Activated naive CD8-positive, alpha-beta T cell (primary cell): Measurements from ENCODE around the gene BANK1.

Source experiments
- H3K27ac Mint-ChIP-seq: one replicate; pipeline ENCODE4 v1.8.0; 2021; ENCODE audit warnings: mixed read lengths
- H3K27me3 Mint-ChIP-seq: one replicate; pipeline ENCODE4 v1.8.0; 2021; ENCODE audit warnings: mixed read lengths
- H3K36me3 Mint-ChIP-seq: one replicate; pipeline ENCODE4 v1.8.0; 2021; ENCODE audit warnings: mixed read lengths
- H3K4me1 Mint-ChIP-seq: one replicate; pipeline ENCODE4 v1.8.0; 2021; ENCODE audit warnings: low read depth, mixed read lengths
- H3K4me3 Mint-ChIP-seq: one replicate; pipeline ENCODE4 v1.8.0; 2021; ENCODE audit warnings: mild to moderate bottlenecking, mixed read lengths
- H3K9me3 Mint-ChIP-seq: one replicate; pipeline ENCODE4 v1.8.0; 2021; ENCODE audit warnings: low read depth, mixed read lengths

BANK1 gene

GRCh38 chr4:101792056-101792590 is 1.6 kb downstream of the BANK1 start:
- Mint-ChIP-seq H3K36me3 (peaks cover 1% of the 10 kb centered on the region), H3K27me3 (peaks cover 27% of the 10 kb centered on the region), H3K9me3 (peaks cover 2% of the 10 kb centered on the region), H3K27ac (no peak overlapping the region), H3K4me3 (no peak overlapping the region), H3K4me1 (peaks cover 7% of the 10 kb centered on the region)

- peaks cover 7% of the 10 kb centered on the region for H3K4me1 Mint-ChIP-seq
- H3K36me3 Mint-ChIP-seq: no peaks in the 10 kb centered on the region
- no peak overlapping the region for H3K27ac Mint-ChIP-seq
- no peaks in the 10 kb centered on the region for H3K9me3 Mint-ChIP-seq
- no peak overlapping the region for H3K4me3 Mint-ChIP-seq
- peaks cover 24% of the 10 kb centered on the region for H3K27me3 Mint-ChIP-seq
Observed at GRCh38 chr4:101793397-101793796, 2.9 kb downstream of the BANK1 start.

- Mint-ChIP-seq H3K27me3 (peaks cover 24% of the 10 kb centered on the region), H3K36me3 (no peaks in the 10 kb centered on the region), H3K9me3 (no peaks in the 10 kb centered on the region), H3K27ac (no peak overlapping the region), H3K4me3 (no peak overlapping the region), H3K4me1 (peaks cover 7% of the 10 kb centered on the region)
Observed at GRCh38 chr4:101794806-101795205, 4.3 kb downstream of the BANK1 start.

GRCh38 chr4:101795704-101796103 is 5.2 kb downstream of the BANK1 start:
- Mint-ChIP-seq H3K27ac (no peak overlapping the region), H3K4me3 (no peak overlapping the region), H3K4me1 (peaks cover 3% of the 10 kb centered on the region), H3K36me3 (no peaks in the 10 kb centered on the region), H3K27me3 (peaks cover 22% of the 10 kb centered on the region), H3K9me3 (no peaks in the 10 kb centered on the region)

GRCh38 chr4:101801958-101802357 is 11.4 kb downstream of the BANK1 start:
- H3K4me3 Mint-ChIP-seq: no peak overlapping the region
- no peaks in the 10 kb centered on the region for H3K9me3 Mint-ChIP-seq
- H3K27ac Mint-ChIP-seq: no peak overlapping the region
- no peaks in the 10 kb centered on the region for H3K4me1 Mint-ChIP-seq
- H3K27me3 Mint-ChIP-seq: peaks cover 6% of the 10 kb centered on the region
- H3K36me3 Mint-ChIP-seq: no peaks in the 10 kb centered on the region

GRCh38 chr4:101806914-101807313 is 16.4 kb downstream of the BANK1 start:
- Mint-ChIP-seq H3K4me3 (no peak overlapping the region), H3K4me1 (no peaks in the 10 kb centered on the region), H3K36me3 (no peaks in the 10 kb centered on the region), H3K27ac (no peak overlapping the region), H3K27me3 (peaks cover 5% of the 10 kb centered on the region), H3K9me3 (no peaks in the 10 kb centered on the region)

GRCh38 chr4:101807351-101807750 is 16.8 kb downstream of the BANK1 start:
- Mint-ChIP-seq H3K36me3 (no peaks in the 10 kb centered on the region), H3K4me3 (no peak overlapping the region), H3K9me3 (no peaks in the 10 kb centered on the region), H3K4me1 (no peaks in the 10 kb centered on the region), H3K27ac (no peak overlapping the region), H3K27me3 (peaks cover 5% of the 10 kb centered on the region)

GRCh38 chr4:101813604-101814003 is 23.1 kb downstream of the BANK1 start:
- Mint-ChIP-seq H3K4me1 (no peaks in the 10 kb centered on the region), H3K27ac (no peak overlapping the region), H3K36me3 (no peaks in the 10 kb centered on the region), H3K27me3 (no peaks in the 10 kb centered on the region), H3K4me3 (no peak overlapping the region), H3K9me3 (no peaks in the 10 kb centered on the region)

GRCh38 chr4:101818362-101818761 is 27.8 kb downstream of the BANK1 start:
- H3K27me3 Mint-ChIP-seq: peaks cover 3% of the 10 kb centered on the region
- H3K9me3 Mint-ChIP-seq: peaks cover 8% of the 10 kb centered on the region
- H3K4me1 Mint-ChIP-seq: no peaks in the 10 kb centered on the region
- H3K4me3 Mint-ChIP-seq: no peak overlapping the region
- no peak overlapping the region for H3K27ac Mint-ChIP-seq
- no peaks in the 10 kb centered on the region for H3K36me3 Mint-ChIP-seq

GRCh38 chr4:101823864-101824263 is 33.3 kb downstream of the BANK1 start:
- Mint-ChIP-seq H3K27ac (no peak overlapping the region), H3K27me3 (peaks cover 3% of the 10 kb centered on the region), H3K4me1 (no peaks in the 10 kb centered on the region), H3K4me3 (no peak overlapping the region), H3K9me3 (peaks cover 8% of the 10 kb centered on the region), H3K36me3 (no peaks in the 10 kb centered on the region)

GRCh38 chr4:101824500-101824899 is 34.0 kb downstream of the BANK1 start:
- H3K27ac Mint-ChIP-seq: no peak overlapping the region
- no peak overlapping the region for H3K4me3 Mint-ChIP-seq
- no peaks in the 10 kb centered on the region for H3K4me1 Mint-ChIP-seq
- peaks cover 2% of the 10 kb centered on the region for H3K27me3 Mint-ChIP-seq
- no peaks in the 10 kb centered on the region for H3K36me3 Mint-ChIP-seq
- H3K9me3 Mint-ChIP-seq: peaks cover 8% of the 10 kb centered on the region

GRCh38 chr4:101825953-101826352 is 35.4 kb downstream of the BANK1 start:
- Mint-ChIP-seq H3K36me3 (no peaks in the 10 kb centered on the region), H3K4me1 (no peaks in the 10 kb centered on the region), H3K4me3 (no peak overlapping the region), H3K9me3 (peaks cover 5% of the 10 kb centered on the region), H3K27me3 (peaks cover 2% of the 10 kb centered on the region), H3K27ac (no peak overlapping the region)

GRCh38 chr4:101831816-101832215 is 41.3 kb downstream of the BANK1 start:
- H3K36me3 Mint-ChIP-seq: no peaks in the 10 kb centered on the region
- H3K4me3 Mint-ChIP-seq: no peak overlapping the region
- H3K9me3 Mint-ChIP-seq: no peaks in the 10 kb centered on the region
- peaks cover 5% of the 10 kb centered on the region for H3K27me3 Mint-ChIP-seq
- no peak overlapping the region for H3K27ac Mint-ChIP-seq
- H3K4me1 Mint-ChIP-seq: no peaks in the 10 kb centered on the region

GRCh38 chr4:101833480-101833879 is 43.0 kb downstream of the BANK1 start:
- H3K4me3 Mint-ChIP-seq: no peak overlapping the region
- no peaks in the 10 kb centered on the region for H3K36me3 Mint-ChIP-seq
- H3K27ac Mint-ChIP-seq: no peak overlapping the region
- H3K4me1 Mint-ChIP-seq: no peaks in the 10 kb centered on the region
- peaks cover 5% of the 10 kb centered on the region for H3K27me3 Mint-ChIP-seq
- no peaks in the 10 kb centered on the region for H3K9me3 Mint-ChIP-seq

- no peaks in the 10 kb centered on the region for H3K9me3 Mint-ChIP-seq
- no peak overlapping the region for H3K27ac Mint-ChIP-seq
- H3K36me3 Mint-ChIP-seq: no peaks in the 10 kb centered on the region
- H3K27me3 Mint-ChIP-seq: peaks cover 7% of the 10 kb centered on the region
- no peaks in the 10 kb centered on the region for H3K4me1 Mint-ChIP-seq
- no peak overlapping the region for H3K4me3 Mint-ChIP-seq
Observed at GRCh38 chr4:101835121-101835904, 44.8 kb downstream of the BANK1 start.

- Mint-ChIP-seq H3K4me1 (no peaks in the 10 kb centered on the region), H3K4me3 (no peak overlapping the region), H3K36me3 (no peaks in the 10 kb centered on the region), H3K27me3 (peaks cover 2% of the 10 kb centered on the region), H3K9me3 (no peaks in the 10 kb centered on the region), H3K27ac (no peak overlapping the region)
Observed at GRCh38 chr4:101843054-101843453, 52.5 kb downstream of the BANK1 start.
